HepG2 (cell line): Measurements from ENCODE around the gene CUL2. TPM values are rescaled to one million over a fixed set of nuclear protein-coding genes. Genes with fewer than 3 reads are reported as not detected.

Source experiments
- KMT2A ChIP-seq: sonication (generic); formaldehyde crosslinking; IDR thresholded peaks from 2 replicates; pipeline ENCODE4 v1.4.0; 2020; ENCODE audit warnings: missing genetic modification reagents
- MAFF ChIP-seq: IDR thresholded peaks from 2 replicates; pipeline ENCODE4 v1.6.1; 2011; ENCODE audit warnings: low read depth, low read length, improper control_type of control experiment
- NCOA1 ChIP-seq: sonication (generic); formaldehyde crosslinking; IDR thresholded peaks from 2 replicates; pipeline ENCODE4 v1.9.0; 2021; ENCODE audit warnings: missing genetic modification reagents
- NCOA2 ChIP-seq: sonication (generic); formaldehyde crosslinking; IDR thresholded peaks from 2 replicates; pipeline ENCODE4 v1.8.0; 2022; ENCODE audit warnings: inconsistent platforms
- NR3C1 ChIP-seq: sonication (generic); formaldehyde crosslinking; IDR thresholded peaks from 2 replicates; pipeline ENCODE4 v1.4.0; 2020; ENCODE audit warnings: missing genetic modification reagents
- PRDM10 ChIP-seq: sonication (generic); formaldehyde crosslinking; IDR thresholded peaks from 2 replicates; pipeline ENCODE4 v1.4.0; 2020; ENCODE audit warnings: low read depth, missing genetic modification reagents
- SP4 ChIP-seq: sonication (generic); formaldehyde crosslinking; IDR thresholded peaks from 2 replicates; pipeline ENCODE4 v1.8.1; 2023; ENCODE audit warnings: mild to moderate bottlenecking, missing genetic modification reagents
- TRAFD1 ChIP-seq: sonication (generic); formaldehyde crosslinking; IDR thresholded peaks from 2 replicates; pipeline ENCODE4 v1.5.1; 2020; ENCODE audit warnings: missing genetic modification reagents, mild to moderate bottlenecking, borderline replicate concordance
- ZBTB40 ChIP-seq, 2 experiments: fragments of 450-650 bp in 1 of 2; sonication (generic) in 1 of 2; formaldehyde crosslinking in 1 of 2; IDR thresholded peaks; 2 replicates each; pipeline versions ENCODE4 v1.6.1 to v1.8.0; 2016 to 2022; ENCODE audit warnings: antibody characterized with exemption in 1 of 2, mild to moderate bottlenecking in 1 of 2, missing genetic modification reagents in 1 of 2
- ZNF121 ChIP-seq: sonication (generic); formaldehyde crosslinking; IDR thresholded peaks from 2 replicates; pipeline ENCODE4 v1.5.0; 2020; ENCODE audit warnings: mild to moderate bottlenecking, missing genetic modification reagents
- ZNF282 ChIP-seq: fragments of 450-650 bp; IDR thresholded peaks from 2 replicates; pipeline ENCODE4 v1.6.1; 2018; ENCODE audit not compliant: partially characterized antibody
- ZNF704 ChIP-seq: sonication (generic); formaldehyde crosslinking; IDR thresholded peaks from 2 replicates; pipeline ENCODE4 v1.8.1; 2023; ENCODE audit warnings: mild to moderate bottlenecking, inconsistent platforms, moderate library complexity, missing genetic modification reagents, borderline replicate concordance
- polyA plus RNA-seq, 8 experiments: library from polyadenylated mRNA; depleted of rRNA in 3 of 8; stranded (reverse) in 7 of 8; unstranded in 1 of 8; fragments of >200 nt; fragmentation: Illumina TruSeq in 4 of 8; extraction: Trizol in 4 of 8; gene quantifications; 2 replicates each; pipeline versions ENCODE4 v1.2.1 to v1.2.3, GENCODE V29; 2011 to 2016; ENCODE audit warnings: low read depth in 4 of 8, missing spikeins in 1 of 8, mixed read lengths in 1 of 8; ENCODE audit not compliant: insufficient read depth in 1 of 8
- total RNA-seq, 5 experiments: library from RNA; depleted of rRNA; stranded (reverse); fragments of >200 nt; fragmentation: Illumina TruSeq; extraction: Trizol; gene quantifications; 2 replicates each; pipeline ENCODE4 v1.2.3, GENCODE V29; 2016; ENCODE audit warnings: low read depth in 1 of 5

The CUL2 gene
- total and polyA plus RNA-seq, 2 of the 13 experiments (the other 11 are each of a cell fraction or from before 2014, with no cell fraction given): 9.6 to 33.1 TPM

GRCh38 chr10:35090162-35090954 lies at the start of gene CUL2 (continued):
- no peak for TF ChIP-seq ZBTB40 (IDR thresholded peaks at IDR 0.05)
- peak; percentile 33; the same call in 1 of the 2 replicates for TF ChIP-seq ZBTB40 (CRISPR knock-in tag; IDR thresholded peaks at IDR 0.05)
- TF ChIP-seq ZNF282: no peak
- TF ChIP-seq TRAFD1 (CRISPR knock-in tag): no peak
- no peak for TF ChIP-seq MAFF
- TF ChIP-seq ZNF121: no peak
- peak; percentile 100 for TF ChIP-seq PRDM10 (CRISPR knock-in tag)
- 0 out of 2 replicates have a peak, but pooled peaks have one; percentile 34 for TF ChIP-seq NCOA1 (CRISPR knock-in tag)
- peak; percentile 53 for TF ChIP-seq NCOA2 (CRISPR knock-in tag)
- 0 out of 2 replicates have a peak, but pooled peaks have one; percentile 71 for TF ChIP-seq ZNF704 (CRISPR knock-in tag)
- peak; percentile 48 for TF ChIP-seq KMT2A (CRISPR knock-in tag)
- TF ChIP-seq SP4: peak; percentile 72
- no peak for TF ChIP-seq NR3C1 (CRISPR knock-in tag)
